ENCODE data around the gene CXCL13.

- TF ChIP-seq ZNF263 (CRISPR knock-in tag; IDR thresholded peaks at IDR 0.05; ENCODE audit: low read depth) (no peak), ELF4 (CRISPR knock-in tag; IDR thresholded peaks at IDR 0.05; ENCODE audit: low read depth) (no peak)
- TF ChIP-seq, protein P1, sequence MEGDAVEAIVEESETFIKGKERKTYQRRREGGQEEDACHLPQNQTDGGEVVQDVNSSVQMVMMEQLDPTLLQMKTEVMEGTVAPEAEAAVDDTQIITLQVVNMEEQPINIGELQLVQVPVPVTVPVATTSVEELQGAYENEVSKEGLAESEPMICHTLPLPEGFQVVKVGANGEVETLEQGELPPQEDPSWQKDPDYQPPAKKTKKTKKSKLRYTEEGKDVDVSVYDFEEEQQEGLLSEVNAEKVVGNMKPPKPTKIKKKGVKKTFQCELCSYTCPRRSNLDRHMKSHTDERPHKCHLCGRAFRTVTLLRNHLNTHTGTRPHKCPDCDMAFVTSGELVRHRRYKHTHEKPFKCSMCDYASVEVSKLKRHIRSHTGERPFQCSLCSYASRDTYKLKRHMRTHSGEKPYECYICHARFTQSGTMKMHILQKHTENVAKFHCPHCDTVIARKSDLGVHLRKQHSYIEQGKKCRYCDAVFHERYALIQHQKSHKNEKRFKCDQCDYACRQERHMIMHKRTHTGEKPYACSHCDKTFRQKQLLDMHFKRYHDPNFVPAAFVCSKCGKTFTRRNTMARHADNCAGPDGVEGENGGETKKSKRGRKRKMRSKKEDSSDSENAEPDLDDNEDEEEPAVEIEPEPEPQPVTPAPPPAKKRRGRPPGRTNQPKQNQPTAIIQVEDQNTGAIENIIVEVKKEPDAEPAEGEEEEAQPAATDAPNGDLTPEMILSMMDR (IDR thresholded peaks at IDR 0.05): no peak
- TF ChIP-seq, protein P2, sequence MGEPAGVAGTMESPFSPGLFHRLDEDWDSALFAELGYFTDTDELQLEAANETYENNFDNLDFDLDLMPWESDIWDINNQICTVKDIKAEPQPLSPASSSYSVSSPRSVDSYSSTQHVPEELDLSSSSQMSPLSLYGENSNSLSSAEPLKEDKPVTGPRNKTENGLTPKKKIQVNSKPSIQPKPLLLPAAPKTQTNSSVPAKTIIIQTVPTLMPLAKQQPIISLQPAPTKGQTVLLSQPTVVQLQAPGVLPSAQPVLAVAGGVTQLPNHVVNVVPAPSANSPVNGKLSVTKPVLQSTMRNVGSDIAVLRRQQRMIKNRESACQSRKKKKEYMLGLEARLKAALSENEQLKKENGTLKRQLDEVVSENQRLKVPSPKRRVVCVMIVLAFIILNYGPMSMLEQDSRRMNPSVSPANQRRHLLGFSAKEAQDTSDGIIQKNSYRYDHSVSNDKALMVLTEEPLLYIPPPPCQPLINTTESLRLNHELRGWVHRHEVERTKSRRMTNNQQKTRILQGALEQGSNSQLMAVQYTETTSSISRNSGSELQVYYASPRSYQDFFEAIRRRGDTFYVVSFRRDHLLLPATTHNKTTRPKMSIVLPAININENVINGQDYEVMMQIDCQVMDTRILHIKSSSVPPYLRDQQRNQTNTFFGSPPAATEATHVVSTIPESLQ (CRISPR knock-in tag; IDR thresholded peaks at IDR 0.05): no peak
These were observed 26.1 kb upstream of the CXCL13 start for GRCh38 chr4:77579406-77580076.
